CD4-positive, alpha-beta T cell (primary cell): ENCODE results near the gene ARID1B. TPM values are rescaled to one million over a fixed set of nuclear protein-coding genes. Genes with fewer than 3 reads are reported as not detected.

ENCODE experiments used
- ATAC-seq: fragments of 200-7000 bp; cut with Tn5 transposase; one replicate; pipeline ENCODE4 v1.10.0; 2022; ENCODE audit warnings: mild to moderate bottlenecking; ENCODE audit not compliant: poor library complexity
- CTCF ChIA-PET: fragments of 350-600 bp; sonication (Branson Sonifier 250); formaldehyde crosslinking; loops from one replicate; lab custom pipeline; 2021; ENCODE audit warnings: antibody characterized with exemption, inconsistent platforms; lab: Charles Lee
- POLR2A ChIA-PET: fragments of 350-600 bp; sonication (Branson Sonifier 250); formaldehyde crosslinking; loops from one replicate; lab custom pipeline; 2021; ENCODE audit warnings: antibody characterized with exemption, inconsistent platforms; lab: Charles Lee
- DNase-seq, 14 experiments: peaks; one replicate each; pipeline ENCODE4 v3.0.0-alpha.2; 2013 to 2020; ENCODE audit warnings: mixed read lengths in 2 of 14
- H3K27ac ChIP-seq, 2 donors: one replicate each; pipeline versions ENCODE4 v1.5.1 to v1.7.0; 2013; ENCODE audit warnings: low read length in 2 of 2, low read depth in 1 of 2, mild to moderate bottlenecking in 1 of 2
- H3K27me3 ChIP-seq, 2 experiments: 1 replicate in 1 of 2; 2 replicates in 1 of 2; pipeline versions ENCODE4 v1.6.1 to v1.7.0; 2013; ENCODE audit warnings: low read length in 2 of 2, control low read depth in 1 of 2, mild to moderate bottlenecking in 1 of 2, moderate library complexity in 1 of 2; ENCODE audit not compliant: insufficient read depth in 2 of 2, control insufficient read depth in 1 of 2
- H3K36me3 ChIP-seq: one replicate; pipeline ENCODE4 v1.6.1; 2013; ENCODE audit warnings: low read length, control low read depth; ENCODE audit not compliant: insufficient read depth
- H3K4me1 ChIP-seq: one replicate; pipeline ENCODE4 v1.6.1; 2013; ENCODE audit warnings: low read length, control low read depth; ENCODE audit not compliant: insufficient read depth
- H3K4me3 ChIP-seq: one replicate; pipeline ENCODE4 v1.5.1; 2013; ENCODE audit warnings: mild to moderate bottlenecking, low read length, moderate library complexity
- H3K9me3 ChIP-seq, 2 experiments: 1 replicate in 1 of 2; 2 replicates in 1 of 2; pipeline versions ENCODE4 v1.6.1 to v1.7.0; 2013; ENCODE audit warnings: low read length in 2 of 2, mild to moderate bottlenecking in 2 of 2, control low read depth in 1 of 2, moderate library complexity in 1 of 2; ENCODE audit not compliant: control insufficient read depth in 1 of 2, insufficient read depth in 1 of 2
- H3K27ac Mint-ChIP-seq: one replicate; pipeline ENCODE4 v1.8.0; 2020; ENCODE audit warnings: mixed read lengths
- H3K27me3 Mint-ChIP-seq: one replicate; pipeline ENCODE4 v1.8.0; 2021; ENCODE audit warnings: mixed read lengths
- H3K36me3 Mint-ChIP-seq: one replicate; pipeline ENCODE4 v1.8.0; 2021; ENCODE audit warnings: low read depth, mixed read lengths
- H3K4me1 Mint-ChIP-seq: one replicate; pipeline ENCODE4 v1.8.0; 2021; ENCODE audit warnings: low read depth, mixed read lengths
- H3K4me3 Mint-ChIP-seq: one replicate; pipeline ENCODE4 v1.8.0; 2020; ENCODE audit warnings: mild to moderate bottlenecking, mixed read lengths
- H3K9me3 Mint-ChIP-seq: one replicate; pipeline ENCODE4 v1.8.0; 2020; ENCODE audit warnings: mixed read lengths
- CTCF ChIP-seq: fragments of 200-600 bp; IDR thresholded peaks from one replicate; pipeline ENCODE4 v1.8.0; 2022; ENCODE audit warnings: antibody characterized with exemption, mild to moderate bottlenecking
- intact Hi-C, 2 experiments: fragments of 100-400 bp; cut with DNase I in 1 of 2; cut with micrococcal nuclease in 1 of 2; formaldehyde crosslinking; loops; one replicate each; pipeline versions ENCODE4 v1.15.1 to v1.9.0; 2023 to 2025; cut with DNase I, micrococcal nuclease
- total RNA-seq, 174 experiments: library from RNA in 2 of 174; stranded (reverse) in 2 of 174; gene quantifications; one replicate each; pipeline ENCODE4 v1.2.3 and lab custom pipeline; 2021 to 2026

ARID1B gene
- total RNA-seq, 2 experiments from 2014 or later = 120 to 125 TPM

GRCh38 chr6:157126183-157127098 is 349.3 kb downstream of the ARID1B start:
- intact Hi-C loops = no loop called here
- DNase-seq (no peak), ATAC-seq (no peak)
- Mint-ChIP-seq H3K27me3 (no peaks in the 10 kb centered on the region), H3K27ac (no peak overlapping the region), H3K36me3 (peaks cover 27% of the 10 kb centered on the region), H3K9me3 (no peaks in the 10 kb centered on the region), H3K4me1 (peaks cover 30% of the 10 kb centered on the region), H3K4me3 (no peak overlapping the region)
- Histone ChIP-seq H3K4me1 (no peaks in the 10 kb centered on the region), H3K27me3 (no peaks in the 10 kb centered on the region), H3K4me3 (no peak overlapping the region), H3K27ac (no peak overlapping the region), H3K36me3 (peaks cover 15% of the 10 kb centered on the region), H3K9me3 (no peaks in the 10 kb centered on the region)
- CTCF ChIA-PET = no interaction called here
- POLR2A ChIA-PET = no interaction called here
- no peak for TF ChIP-seq CTCF

GRCh38 chr6:157128235-157128775 is 351.1 kb downstream of the ARID1B start:
- ATAC-seq = no peak
- Histone ChIP-seq H3K36me3 (peaks cover 31% of the 10 kb centered on the region), H3K9me3 (no peaks in the 10 kb centered on the region), H3K27me3 (no peaks in the 10 kb centered on the region), H3K4me3 (no peak overlapping the region), H3K4me1 (no peaks in the 10 kb centered on the region), H3K27ac (no peak overlapping the region)
- no peak overlapping the region for H3K4me3 Mint-ChIP-seq
- no peak for DNase-seq
- H3K4me1 Mint-ChIP-seq = peaks cover 30% of the 10 kb centered on the region
- H3K27ac Mint-ChIP-seq = no peak overlapping the region
- TF ChIP-seq CTCF = no peak
- H3K9me3 Mint-ChIP-seq = no peaks in the 10 kb centered on the region
- ChIA-PET POLR2A (no interaction called here), CTCF (interaction anchor here (1.4 kb wide), 1 partner anchor 11 kb away, joined by 3 read pairs; no protein-coding TSS in a partner anchor)
- peaks cover 43% of the 10 kb centered on the region for H3K36me3 Mint-ChIP-seq
- intact Hi-C loops = no loop called here
- H3K27me3 Mint-ChIP-seq = no peaks in the 10 kb centered on the region

GRCh38 chr6:157131250-157131649 is 354.1 kb downstream of the ARID1B start:
- Mint-ChIP-seq H3K27me3 (no peaks in the 10 kb centered on the region), H3K9me3 (no peaks in the 10 kb centered on the region), H3K36me3 (peaks cover 54% of the 10 kb centered on the region), H3K27ac (no peak overlapping the region), H3K4me3 (no peak overlapping the region), H3K4me1 (peaks cover 14% of the 10 kb centered on the region)
- Histone ChIP-seq H3K27ac (no peak overlapping the region), H3K4me1 (no peaks in the 10 kb centered on the region), H3K27me3 (no peaks in the 10 kb centered on the region), H3K9me3 (no peaks in the 10 kb centered on the region), H3K36me3 (peaks cover 52% of the 10 kb centered on the region), H3K4me3 (no peak overlapping the region)
- DNase-seq = no peak
- TF ChIP-seq CTCF = no peak
- ChIA-PET POLR2A (no interaction called here), CTCF (no interaction called here)
- intact Hi-C loops = no loop called here
- no peak for ATAC-seq
